Cardiac fibroblast (primary cell): Measurements from ENCODE around the gene SCARB1.

Experiments used
- DNase-seq, 2 donors: peaks; one replicate each; pipeline versions ENCODE4 v3.0.0 to v3.0.0-alpha.2; 2010; ENCODE audit warnings: low read depth in 2 of 2
- H3K4me3 ChIP-seq, 2 donors: replicated peaks in 1 of 2; 1 replicate in 1 of 2; 2 replicates in 1 of 2; pipeline ENCODE4 v1.5.1; 2011; ENCODE audit warnings: low read depth in 2 of 2, low read length in 2 of 2, mild to moderate bottlenecking in 2 of 2, moderate library complexity in 1 of 2
- TF ChIP-seq, protein P1 (sequence below): IDR thresholded peaks from one replicate; pipeline ENCODE4 v1.5.1; 2011; ENCODE audit warnings: low read depth, mild to moderate bottlenecking, low read length, inconsistent platforms

SCARB1 gene

DNA sequence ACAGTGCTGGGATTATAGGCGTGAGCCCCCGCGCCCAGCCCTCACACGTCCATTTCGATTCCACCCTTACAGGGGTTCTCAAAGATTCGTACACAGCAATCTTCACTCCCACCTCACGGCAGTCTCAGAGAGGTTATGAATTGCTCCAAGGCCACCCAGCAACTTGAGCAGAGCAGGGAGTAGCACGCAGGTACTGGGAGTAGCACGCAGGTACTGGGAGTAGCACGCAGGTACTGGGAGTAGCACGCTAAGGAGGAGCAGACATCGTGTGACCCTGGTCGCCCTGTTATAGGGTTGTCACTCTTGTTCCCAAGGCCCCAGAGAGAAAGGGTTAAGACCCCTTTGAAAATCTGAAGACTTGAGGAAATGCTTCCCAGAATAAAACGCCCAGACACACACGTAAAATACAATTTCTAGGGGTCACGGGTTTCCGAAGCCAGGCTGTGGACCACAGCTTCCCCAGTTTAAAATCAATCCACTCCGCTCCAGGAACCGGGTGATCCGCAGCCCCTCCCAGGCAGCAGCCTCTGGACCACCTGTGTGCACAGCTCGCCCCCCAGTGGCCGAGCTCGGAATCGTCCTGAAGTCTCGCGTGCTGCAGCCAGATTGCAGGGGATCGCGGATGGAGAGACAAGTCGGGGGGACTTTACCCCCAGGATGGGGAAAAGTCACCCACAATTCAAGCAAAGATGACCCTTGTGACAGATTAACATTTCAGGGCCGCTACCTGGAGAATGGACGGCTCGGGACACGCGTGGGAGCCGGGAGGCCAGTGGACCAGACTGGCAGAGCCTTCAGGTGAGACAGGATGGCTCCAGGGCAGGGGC is 92.0 kb downstream of the SCARB1 start:
- TF ChIP-seq, protein P1, sequence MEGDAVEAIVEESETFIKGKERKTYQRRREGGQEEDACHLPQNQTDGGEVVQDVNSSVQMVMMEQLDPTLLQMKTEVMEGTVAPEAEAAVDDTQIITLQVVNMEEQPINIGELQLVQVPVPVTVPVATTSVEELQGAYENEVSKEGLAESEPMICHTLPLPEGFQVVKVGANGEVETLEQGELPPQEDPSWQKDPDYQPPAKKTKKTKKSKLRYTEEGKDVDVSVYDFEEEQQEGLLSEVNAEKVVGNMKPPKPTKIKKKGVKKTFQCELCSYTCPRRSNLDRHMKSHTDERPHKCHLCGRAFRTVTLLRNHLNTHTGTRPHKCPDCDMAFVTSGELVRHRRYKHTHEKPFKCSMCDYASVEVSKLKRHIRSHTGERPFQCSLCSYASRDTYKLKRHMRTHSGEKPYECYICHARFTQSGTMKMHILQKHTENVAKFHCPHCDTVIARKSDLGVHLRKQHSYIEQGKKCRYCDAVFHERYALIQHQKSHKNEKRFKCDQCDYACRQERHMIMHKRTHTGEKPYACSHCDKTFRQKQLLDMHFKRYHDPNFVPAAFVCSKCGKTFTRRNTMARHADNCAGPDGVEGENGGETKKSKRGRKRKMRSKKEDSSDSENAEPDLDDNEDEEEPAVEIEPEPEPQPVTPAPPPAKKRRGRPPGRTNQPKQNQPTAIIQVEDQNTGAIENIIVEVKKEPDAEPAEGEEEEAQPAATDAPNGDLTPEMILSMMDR, result peak; percentile 98
- H3K4me3 ChIP-seq, result no peak overlapping the region
- DNase-seq, result peak; percentile 70 to 77

DNA sequence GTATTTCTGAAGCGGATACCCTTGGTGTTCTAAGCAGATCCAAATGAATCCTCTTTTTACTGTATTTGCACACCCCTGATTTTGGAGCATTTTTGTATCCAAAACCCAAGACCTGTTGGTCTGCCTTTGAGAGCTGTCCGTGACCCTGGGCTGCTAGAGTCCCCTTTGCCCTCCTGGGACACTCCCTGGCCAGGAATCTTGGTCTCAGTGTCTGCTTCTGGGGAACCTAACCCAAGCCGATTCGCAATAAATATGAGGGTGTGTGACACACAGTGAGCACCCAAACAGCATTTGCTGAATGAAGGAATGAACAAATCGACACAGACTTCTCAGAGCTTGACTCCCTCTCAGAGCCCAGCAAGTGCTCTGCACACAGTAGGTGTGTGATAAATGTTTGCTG is 92.9 kb downstream of the SCARB1 start:
- H3K4me3 ChIP-seq, result no peak overlapping the region
- DNase-seq, result no peak
- TF ChIP-seq, protein P1, result no peak

DNA sequence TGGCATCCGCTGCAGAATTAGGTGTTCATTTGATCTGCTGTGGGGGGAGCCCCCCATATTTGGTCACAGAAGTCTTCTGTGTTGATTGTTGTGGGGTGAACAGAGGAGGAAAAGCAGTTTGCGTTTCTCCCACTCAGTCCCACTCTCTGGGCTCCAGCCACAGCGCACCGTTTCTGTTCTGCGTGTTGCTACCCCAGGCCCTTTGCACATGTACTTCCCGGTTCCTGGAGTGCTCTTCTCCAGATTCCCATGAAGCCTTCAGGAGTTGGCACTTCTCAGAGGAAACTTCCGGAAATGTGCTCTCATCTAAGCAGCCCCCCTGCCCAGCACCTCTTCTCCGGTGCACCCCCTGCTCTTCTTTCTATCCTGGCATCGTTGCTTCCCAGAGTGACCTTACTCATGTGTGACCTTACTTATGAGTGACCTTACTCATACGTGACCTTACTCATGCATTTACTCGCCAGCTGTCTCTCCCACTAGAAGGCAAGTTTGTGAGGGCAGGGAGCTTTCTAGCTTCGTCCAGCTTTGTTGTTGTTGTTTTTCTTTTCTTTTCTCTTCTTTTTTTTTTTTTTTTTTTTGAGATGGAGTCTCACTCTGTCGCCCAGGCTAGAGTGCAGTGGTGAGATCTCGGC is 93.7 kb downstream of the SCARB1 start:
- TF ChIP-seq, protein P1, result no peak
- H3K4me3 ChIP-seq, result no peak overlapping the region
- DNase-seq, result no peak

DNA sequence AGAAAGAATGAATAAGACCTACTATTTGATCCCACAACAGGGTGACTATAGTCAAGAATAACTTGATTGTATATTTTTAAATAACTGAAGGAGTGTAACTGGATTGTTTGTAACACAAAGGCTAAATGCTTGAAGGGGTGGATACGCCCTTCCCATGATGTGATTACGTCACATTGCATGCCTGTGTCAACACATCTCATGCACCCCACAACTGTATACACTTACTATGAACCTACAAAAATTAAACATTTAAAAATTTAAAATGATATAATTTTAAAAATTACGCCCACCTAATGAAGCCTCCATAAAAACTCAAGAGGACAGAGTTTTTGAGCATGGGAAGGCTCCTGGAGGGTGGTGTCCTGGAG is 94.5 kb downstream of the SCARB1 start:
- DNase-seq, result no peak
- no peak overlapping the region for H3K4me3 ChIP-seq
- TF ChIP-seq, protein P1, result no peak

DNA sequence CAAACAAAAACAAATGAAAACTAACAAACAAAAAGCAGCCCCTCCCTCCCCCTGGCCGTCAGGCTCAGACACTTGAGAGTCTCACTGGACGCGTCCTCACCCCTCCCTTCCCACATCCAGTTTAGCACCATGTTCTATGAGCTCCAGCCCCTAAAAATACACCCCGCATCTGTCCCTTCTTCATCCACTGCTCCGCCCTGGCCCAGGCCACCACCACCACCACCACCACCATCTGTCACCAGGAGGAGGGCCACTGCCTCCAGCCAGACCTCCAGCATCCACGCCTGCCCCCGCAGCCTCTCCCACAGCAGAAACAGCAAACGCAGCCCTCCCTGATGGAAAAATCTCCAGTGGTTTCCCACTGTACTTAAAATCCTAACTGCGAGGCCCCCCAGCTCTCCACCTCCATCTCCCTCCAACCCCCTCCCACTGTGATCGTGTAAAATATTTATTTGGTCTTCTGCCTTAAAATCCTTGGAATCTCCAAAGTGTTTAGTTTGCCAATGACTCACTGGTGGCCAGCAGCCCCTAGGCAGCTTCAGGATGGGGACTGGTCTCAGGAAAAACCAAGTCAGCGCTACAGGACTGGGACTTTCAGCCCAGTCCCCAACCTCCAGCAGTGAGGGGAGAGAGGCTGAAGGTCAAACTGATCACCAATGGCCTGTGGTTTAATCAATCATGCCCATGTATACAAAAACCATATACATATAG is 95.1 kb downstream of the SCARB1 start:
- TF ChIP-seq, protein P1, result no peak
- DNase-seq, result no peak
- H3K4me3 ChIP-seq, result no peak overlapping the region

DNA sequence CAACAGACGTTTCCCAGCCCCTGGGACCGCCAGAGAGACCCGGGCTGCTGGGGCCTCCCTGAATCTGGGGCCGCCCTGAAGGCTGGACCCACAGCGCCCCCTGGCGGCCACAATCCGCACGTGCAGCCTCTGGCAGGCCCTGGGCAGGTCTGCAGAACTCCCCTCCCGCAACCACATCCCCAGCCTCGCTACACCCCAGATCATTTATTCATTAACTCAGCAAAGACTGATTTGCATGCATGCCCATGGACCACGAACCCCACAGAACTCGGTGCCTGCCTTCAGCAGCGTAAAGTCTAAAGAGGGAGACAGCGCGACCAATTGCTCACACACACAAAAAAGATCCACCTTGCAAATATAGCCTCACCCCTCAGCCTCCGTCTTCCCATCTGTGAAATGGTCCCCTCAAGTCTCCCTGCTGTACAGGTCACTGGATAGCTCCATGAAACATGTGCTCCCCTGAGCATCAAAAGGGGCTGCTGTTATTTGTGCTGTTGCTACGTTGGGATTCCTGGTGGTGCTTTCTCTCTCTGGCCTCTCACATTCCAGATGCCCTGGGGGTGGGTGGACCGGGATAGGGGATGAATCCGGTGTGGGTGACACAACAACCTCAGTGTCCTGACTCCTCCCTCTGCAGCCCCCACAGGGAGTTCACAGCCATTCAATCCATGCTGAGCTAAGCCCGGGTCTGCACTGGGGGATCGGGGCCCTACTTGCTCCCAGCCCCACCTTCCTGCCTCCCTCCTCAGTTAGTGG is 96.4 kb downstream of the SCARB1 start:
- TF ChIP-seq, protein P1, result peak; percentile 96
- no peak overlapping the region for H3K4me3 ChIP-seq
- DNase-seq, result peak; percentile 67 to 78
